Esophagus squamous epithelium (tissue), 5 donors: ENCODE measurements around the gene PPA1. TPM values are rescaled to one million over a fixed set of nuclear protein-coding genes. Genes with fewer than 3 reads are reported as not detected.
A peak's percentile ranks its signal among the peaks of the same experiment; 100 is the strongest.

ENCODE experiments used
- DNase-seq: peaks from one replicate; lab custom pipeline; 2025; lab: John Stamatoyannopoulos, UW
- H3K27ac ChIP-seq, 4 donors: fragments of 200-600 bp; sonication (generic); one replicate each; pipeline ENCODE4 v1.5.1; 2016 to 2019; ENCODE audit warnings: mild to moderate bottlenecking in 1 of 4
- H3K27me3 ChIP-seq, 4 donors: fragments of 200-600 bp; sonication (generic); 1 replicate in 3 of 4; 2 replicates in 1 of 4; pipeline versions ENCODE4 v1.5.1 to v1.6.0; 2017 to 2021; ENCODE audit warnings: antibody characterized with exemption in 1 of 4
- H3K36me3 ChIP-seq, 3 donors: fragments of 200-600 bp; sonication (generic); one replicate each; pipeline ENCODE4 v1.5.1; 2016 to 2019
- H3K4me1 ChIP-seq, 3 donors: fragments of 200-600 bp; sonication (generic); one replicate each; pipeline ENCODE4 v1.5.1; 2017 to 2019
- H3K4me3 ChIP-seq, 4 donors: fragments of 200-600 bp; sonication (generic); 1 replicate in 3 of 4; 2 replicates in 1 of 4; pipeline ENCODE4 v1.5.1; 2016 to 2019; ENCODE audit warnings: mild to moderate bottlenecking in 2 of 4, moderate library complexity in 1 of 4
- H3K9me3 ChIP-seq, 3 donors: fragments of 200-600 bp; sonication (generic); one replicate each; pipeline ENCODE4 v1.5.1; 2016 to 2019
- CTCF ChIP-seq, 6 experiments: fragments of 450-650 bp in 4 of 6; fragments of 200-600 bp in 2 of 6; sonication (generic) in 2 of 6; IDR thresholded peaks; one replicate each; pipeline ENCODE4 v1.5.1; 2016 to 2019; ENCODE audit warnings: antibody characterized with exemption in 6 of 6, mild to moderate bottlenecking in 4 of 6, moderate library complexity in 4 of 6
- POLR2A ChIP-seq, 4 donors: fragments of 450-650 bp; IDR thresholded peaks; one replicate each; pipeline ENCODE4 v1.6.1; 2017; ENCODE audit warnings: antibody characterized with exemption in 4 of 4, mild to moderate bottlenecking in 4 of 4, moderate library complexity in 3 of 4
- WGBS, 2 donors: methylation state at CpG; one replicate each; pipeline ENCODE4 v1.1.5; 2018; 5-methylcytosine and 5-hydroxymethylcytosine counted together
- intact Hi-C: fragments of 100-400 bp; cut with DNase I; formaldehyde crosslinking; loops from one replicate; pipeline ENCODE4 v1.15.0; 2022
- total RNA-seq, 4 donors: library from RNA; depleted of rRNA; stranded (reverse); fragments of >200 nt; gene quantifications; one replicate each; pipeline ENCODE4 v1.1.0, GENCODE V29; 2016
- donor health status: DM: yes; HTN: yes; CAD: no.

The PPA1 gene
- total RNA-seq, 4 donors from 2014 or later = 129 to 210 (median 157) TPM

GRCh38 chr10:70191972-70192305, 41.3 kb downstream of the PPA1 start:
- H3K36me3 ChIP-seq = peaks cover 0 to 12% (median 0%) of the 10 kb centered on the region in 3 donors
- TF ChIP-seq POLR2A (IDR thresholded peaks at IDR 0.05) = no peak
- TF ChIP-seq CTCF (IDR thresholded peaks at IDR 0.05) = no peak
- H3K9me3 ChIP-seq = no peaks in the 10 kb centered on the region
- H3K4me3 ChIP-seq = no peak overlapping the region
- H3K4me1 ChIP-seq = peaks cover 3 to 35% (median 24%) of the 10 kb centered on the region in 3 donors
- DNase-seq = no peak
- peak overlapping the region in 2 of 4 donors; percentile 23 to 73 for H3K27ac ChIP-seq
- H3K27me3 ChIP-seq = no peaks in the 10 kb centered on the region
- intact Hi-C loops = no loop called here

GRCh38 chr10:70191161-70191971, 41.9 kb downstream of the PPA1 start:
- WGBS, 2 donors = 26 to 52% methylated on average over 4 of the region's 4 CpGs
- H3K4me3 ChIP-seq = no peak overlapping the region
- H3K27me3 ChIP-seq = no peaks in the 10 kb centered on the region
- intact Hi-C loops = no loop called here
- H3K27ac ChIP-seq = peak overlapping the region in 3 of 4 donors; percentile 10 to 73 (median 33)
- TF ChIP-seq POLR2A (IDR thresholded peaks at IDR 0.05) (no peak), CTCF (IDR thresholded peaks at IDR 0.05) (no peak)
- H3K36me3 ChIP-seq = peaks cover 0 to 6% (median 0%) of the 10 kb centered on the region in 3 donors
- peaks cover 3 to 41% (median 24%) of the 10 kb centered on the region in 3 donors for H3K4me1 ChIP-seq
- no peak for DNase-seq
- no peaks in the 10 kb centered on the region for H3K9me3 ChIP-seq

DNA sequence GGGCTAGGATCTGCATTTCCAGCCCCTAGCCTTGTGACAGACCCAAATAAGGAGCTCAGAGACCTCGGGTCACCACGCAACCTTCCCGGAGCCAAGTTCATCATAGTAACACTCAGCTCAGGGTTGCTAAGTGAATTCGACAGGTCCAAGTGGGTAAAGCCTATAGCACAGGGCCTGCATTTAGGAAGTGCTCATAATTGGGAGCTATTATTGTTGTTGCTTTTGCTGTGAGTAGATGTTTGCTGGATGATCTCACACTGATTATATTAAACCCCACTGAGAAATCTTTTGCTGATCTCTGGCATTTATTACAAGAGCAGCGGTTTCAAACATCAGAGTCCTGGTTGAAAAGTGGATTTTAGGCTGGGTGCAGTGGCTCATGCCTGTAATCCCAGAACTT, 42.6 kb downstream of the PPA1 start:
- Histone ChIP-seq H3K9me3 (no peaks in the 10 kb centered on the region), H3K27me3 (no peaks in the 10 kb centered on the region), H3K36me3 (no peaks in the 10 kb centered on the region), H3K27ac (peak overlapping the region in 3 of 4 donors; percentile 10 to 33 (median 18)), H3K4me1 (peaks cover 3 to 47% (median 24%) of the 10 kb centered on the region in 3 donors), H3K4me3 (no peak overlapping the region)
- DNase-seq = no peak
- intact Hi-C loops = no loop called here
- 63 to 67% methylated on average over 5 of the region's 5 CpGs for WGBS, 2 donors
- TF ChIP-seq CTCF (IDR thresholded peaks at IDR 0.05) (no peak), POLR2A (IDR thresholded peaks at IDR 0.05) (no peak)

DNA sequence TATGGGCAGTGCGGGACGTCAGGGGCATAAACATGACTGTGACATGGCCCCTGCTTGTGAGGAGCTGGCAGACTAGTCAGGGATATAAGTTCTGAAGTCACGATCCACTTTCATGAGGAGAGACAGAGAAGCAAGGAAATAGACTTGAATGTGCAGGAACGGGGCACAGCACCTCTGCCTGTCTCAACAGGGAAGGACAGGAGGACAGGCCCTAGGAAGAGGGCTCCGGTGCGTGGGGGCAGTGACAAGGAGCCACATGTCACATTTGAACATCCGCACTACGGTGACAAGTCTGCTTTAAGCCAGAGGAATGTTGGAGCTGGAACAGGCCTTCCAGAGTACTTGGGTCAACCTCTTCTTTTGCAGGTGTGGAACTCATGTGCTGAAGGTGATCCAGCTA, 43.1 kb downstream of the PPA1 start:
- Histone ChIP-seq H3K27me3 (no peaks in the 10 kb centered on the region), H3K27ac (peak overlapping the region in 3 of 4 donors; percentile 10 to 33 (median 18)), H3K36me3 (no peaks in the 10 kb centered on the region), H3K4me1 (peaks cover 3 to 47% (median 24%) of the 10 kb centered on the region in 3 donors), H3K9me3 (no peaks in the 10 kb centered on the region), H3K4me3 (no peak overlapping the region)
- TF ChIP-seq POLR2A (IDR thresholded peaks at IDR 0.05) = no peak
- no peak for TF ChIP-seq CTCF (IDR thresholded peaks at IDR 0.05)
- DNase-seq = no peak
- 85 to 88% methylated on average over 8 of the region's 8 CpGs for WGBS, 2 donors
- intact Hi-C loops = no loop called here

GRCh38 chr10:70188768-70189167, 44.5 kb downstream of the PPA1 start:
- 65 to 100% methylated on average over 1 of the region's 1 CpG for WGBS, 2 donors
- H3K27ac ChIP-seq = no peak overlapping the region
- intact Hi-C loops = no loop called here
- H3K4me1 ChIP-seq = peaks cover 3 to 47% (median 21%) of the 10 kb centered on the region in 3 donors
- no peak for TF ChIP-seq CTCF (IDR thresholded peaks at IDR 0.05)
- no peak for TF ChIP-seq POLR2A (IDR thresholded peaks at IDR 0.05)
- no peak overlapping the region for H3K4me3 ChIP-seq
- H3K9me3 ChIP-seq = no peaks in the 10 kb centered on the region
- no peak for DNase-seq
- no peaks in the 10 kb centered on the region for H3K27me3 ChIP-seq
- H3K36me3 ChIP-seq = no peaks in the 10 kb centered on the region
